HepG2 (cell line): ENCODE measurements around the gene ELN. TPM values are rescaled to one million over a fixed set of nuclear protein-coding genes. Genes with fewer than 3 reads are reported as not detected.

Experiments
- ATAC-seq: fragments of 200-7000 bp; cut with Tn5 transposase; 3 replicates; pipeline ENCODE4 v1.9.1; 2020; ENCODE audit warnings: mild to moderate bottlenecking, moderate library complexity
- BruUV-seq: library from RNA; stranded (reverse); fragments of 400-500 nt; replicated peaks from 2 replicates; lab custom pipeline; 2021; lab: Mats Ljungman, UMichigan
- CTCF ChIA-PET: fragments of 300-600 bp; formaldehyde crosslinking; extraction: SDS; loops from one replicate; lab custom pipeline; 2021; ENCODE audit warnings: low total read pairs, inconsistent platforms, low intra/inter-chr PET ratio; lab: Yijun Ruan, JAX
- POLR2A ChIA-PET: fragments of 350-600 bp; sonication (Branson Sonifier 250); formaldehyde crosslinking; loops from one replicate; lab custom pipeline; 2020; ENCODE audit warnings: antibody characterized with exemption, inconsistent platforms; lab: Yijun Ruan, JAX
- DNase-seq: peaks from one replicate; pipeline ENCODE4 v3.0.0-alpha.2; 2015; ENCODE audit warnings: low spot score
- FAIRE-seq: peaks from 3 replicates; lab custom pipeline; 2011; peaks lifted over from hg19 to GRCh38; lab: Jason Lieb, UNC
- H2AFZ ChIP-seq: one replicate; pipeline ENCODE4 v1.6.1; 2011; ENCODE audit warnings: low read length, inconsistent platforms
- H3K27ac ChIP-seq: fragments of 300-600 bp; 3 replicates; pipeline ENCODE4 v1.8.0; 2011; ENCODE audit warnings: mixed run types, mild to moderate bottlenecking, mixed read lengths, low read length, inconsistent platforms; ENCODE audit not compliant: insufficient read depth; ENCODE audit errors: extremely low read length
- H3K27me3 ChIP-seq, 2 experiments: fragments of 200-600 bp in 1 of 2; 2 replicates in 1 of 2; 3 replicates in 1 of 2; pipeline versions ENCODE4 v1.6.0 to v1.8.0; 2011; ENCODE audit warnings: low read length in 2 of 2, mild to moderate bottlenecking in 2 of 2, moderate library complexity in 2 of 2, inconsistent platforms in 1 of 2; ENCODE audit not compliant: insufficient read depth in 2 of 2, control insufficient read depth in 1 of 2
- H3K36me3 ChIP-seq, 2 experiments: fragments of 200-600 bp in 1 of 2; replicated peaks in 1 of 2; 2 replicates in 1 of 2; 3 replicates in 1 of 2; pipeline versions ENCODE4 v1.5.1 to v1.8.0; 2011; ENCODE audit warnings: low read length in 2 of 2, inconsistent platforms in 1 of 2; ENCODE audit not compliant: insufficient read depth in 2 of 2, control insufficient read depth in 1 of 2
- H3K4me1 ChIP-seq: 2 replicates; pipeline ENCODE4 v1.5.1; 2012; ENCODE audit warnings: low read length, inconsistent platforms; ENCODE audit not compliant: insufficient read depth
- H3K4me2 ChIP-seq: 2 replicates; pipeline ENCODE4 v1.6.0; 2011; ENCODE audit warnings: low read depth, low read length, inconsistent platforms
- H3K4me3 ChIP-seq, 3 experiments: fragments of 200-600 bp in 1 of 3; sonication (generic), shearing (Covaris generic) in 1 of 3; replicated peaks in 1 of 3; 2 replicates each; pipeline ENCODE4 v1.5.1; 2011 to 2016; ENCODE audit warnings: low read length in 3 of 3, inconsistent platforms in 2 of 3, low read depth in 2 of 3, mild to moderate bottlenecking in 2 of 3, control low read depth in 1 of 3, mixed read lengths in 1 of 3; ENCODE audit not compliant: insufficient read depth in 1 of 3
- H3K79me2 ChIP-seq: one replicate; pipeline ENCODE4 v1.6.1; 2011; ENCODE audit warnings: low read length, inconsistent platforms; ENCODE audit not compliant: insufficient read depth
- H3K9ac ChIP-seq: 2 replicates; pipeline ENCODE4 v1.6.0; 2011; ENCODE audit warnings: mild to moderate bottlenecking, low read depth, low read length, inconsistent platforms; ENCODE audit not compliant: insufficient read depth
- H3K9me3 ChIP-seq: 2 replicates; pipeline ENCODE4 v1.5.1; 2012; ENCODE audit warnings: mild to moderate bottlenecking, low read length
- H4K20me1 ChIP-seq: 2 replicates; pipeline ENCODE4 v1.6.0; 2011; ENCODE audit warnings: inconsistent platforms, mild to moderate bottlenecking, low read length, moderate library complexity; ENCODE audit not compliant: insufficient read depth
- ATF7 ChIP-seq, 2 experiments: fragments of 450-650 bp in 1 of 2; sonication (generic) in 1 of 2; formaldehyde crosslinking in 1 of 2; IDR thresholded peaks; 2 replicates each; pipeline versions ENCODE4 v1.4.0 to v1.6.1; 2016 to 2020; ENCODE audit warnings: antibody characterized with exemption in 1 of 2, mild to moderate bottlenecking in 1 of 2, missing genetic modification reagents in 1 of 2
- BORCS8-MEF2B ChIP-seq: sonication (generic); formaldehyde crosslinking; IDR thresholded peaks from 2 replicates; pipeline ENCODE4 v1.8.0; 2022; ENCODE audit warnings: mild to moderate bottlenecking, missing genetic modification reagents
- CHCHD3 ChIP-seq: sonication (generic); formaldehyde crosslinking; IDR thresholded peaks from 2 replicates; pipeline ENCODE4 v1.8.0; 2022; ENCODE audit warnings: mild to moderate bottlenecking, missing genetic modification reagents, moderate library complexity
- DR1 ChIP-seq: sonication (generic); formaldehyde crosslinking; IDR thresholded peaks from 2 replicates; pipeline ENCODE4 v1.8.0; 2021; ENCODE audit warnings: mild to moderate bottlenecking, missing genetic modification reagents, inconsistent platforms
- EZH2 ChIP-seq: conservative IDR thresholded peaks from 2 replicates; pipeline ENCODE4 v1.6.1; 2012; ENCODE audit warnings: mild to moderate bottlenecking, low read depth, low read length, moderate library complexity
- GLI4 ChIP-seq: sonication (generic); formaldehyde crosslinking; IDR thresholded peaks from 2 replicates; pipeline ENCODE4 v1.5.1; 2020; ENCODE audit warnings: missing genetic modification reagents, mild to moderate bottlenecking, moderate library complexity, borderline replicate concordance
- KDM5B ChIP-seq: sonication (generic); formaldehyde crosslinking; IDR thresholded peaks from 2 replicates; pipeline ENCODE4 v1.4.0; 2020; ENCODE audit warnings: missing genetic modification reagents, mild to moderate bottlenecking, borderline replicate concordance
- POLR2AphosphoS5 ChIP-seq: IDR thresholded peaks from 2 replicates; pipeline ENCODE4 v1.6.1; 2012; ENCODE audit warnings: low read depth, low read length
- SALL2 ChIP-seq: sonication (generic); formaldehyde crosslinking; IDR thresholded peaks from 2 replicates; pipeline ENCODE4 v1.8.1; 2023; ENCODE audit warnings: mild to moderate bottlenecking, missing genetic modification reagents, inconsistent platforms
- SMYD3 ChIP-seq: sonication (generic); formaldehyde crosslinking; IDR thresholded peaks from 2 replicates; pipeline ENCODE4 v1.8.1; 2023; ENCODE audit warnings: mild to moderate bottlenecking, missing genetic modification reagents
- WGBS: methylation state at CpG from one replicate; pipeline ENCODE4 v1.1.6; 2017; ENCODE audit warnings: low lambda C conversion rate; 5-methylcytosine and 5-hydroxymethylcytosine counted together
- in situ Hi-C: cut with HindIII; loops from 2 replicates; pipeline ENCODE4 v1.10.0; 2017; ENCODE audit warnings: low pct_unique_long_range_greater_than_20kb; ENCODE audit not compliant: extremely low pct_ligation_motif_present
- intact Hi-C: fragments of 100-400 bp; cut with micrococcal nuclease; formaldehyde crosslinking; loops from one replicate; pipeline ENCODE4 v1.10.0; 2022; ENCODE audit not compliant: unreplicated experiment
- polyA plus RNA-seq, 8 experiments: library from polyadenylated mRNA; depleted of rRNA in 3 of 8; stranded (reverse) in 7 of 8; unstranded in 1 of 8; fragments of >200 nt; fragmentation: Illumina TruSeq in 4 of 8; extraction: Trizol in 4 of 8; gene quantifications; 2 replicates each; pipeline versions ENCODE4 v1.2.1 to v1.2.3, GENCODE V29; 2011 to 2016; ENCODE audit warnings: low read depth in 4 of 8, missing spikeins in 1 of 8, mixed read lengths in 1 of 8; ENCODE audit not compliant: insufficient read depth in 1 of 8
- total RNA-seq, 5 experiments: library from RNA; depleted of rRNA; stranded (reverse); fragments of >200 nt; fragmentation: Illumina TruSeq; extraction: Trizol; gene quantifications; 2 replicates each; pipeline ENCODE4 v1.2.3, GENCODE V29; 2016; ENCODE audit warnings: low read depth in 1 of 5
- TF ChIP-seq, protein P1 (sequence below): sonication (generic); formaldehyde crosslinking; IDR thresholded peaks from 2 replicates; pipeline ENCODE4 v1.5.0; 2020; ENCODE audit warnings: missing genetic modification reagents
- TF ChIP-seq, protein P2 (sequence below): sonication (generic); formaldehyde crosslinking; IDR thresholded peaks from 2 replicates; pipeline ENCODE4 v1.5.1; 2020; ENCODE audit warnings: mild to moderate bottlenecking, missing genetic modification reagents, moderate library complexity
- TF ChIP-seq, protein P3 (sequence below): sonication (generic); formaldehyde crosslinking; conservative IDR thresholded peaks from 2 replicates; pipeline ENCODE4 v1.4.0; 2020; ENCODE audit warnings: missing genetic modification reagents
- TF ChIP-seq, protein P4 (sequence below): sonication (generic); formaldehyde crosslinking; IDR thresholded peaks from 2 replicates; pipeline ENCODE4 v1.5.1; 2020; ENCODE audit warnings: missing genetic modification reagents, mild to moderate bottlenecking, borderline replicate concordance

The ELN gene
- total and polyA plus RNA-seq, 2 of the 13 experiments (the other 11 are each of a cell fraction or from before 2014, with no cell fraction given) = 0.15 to 0.37 TPM

DNA sequence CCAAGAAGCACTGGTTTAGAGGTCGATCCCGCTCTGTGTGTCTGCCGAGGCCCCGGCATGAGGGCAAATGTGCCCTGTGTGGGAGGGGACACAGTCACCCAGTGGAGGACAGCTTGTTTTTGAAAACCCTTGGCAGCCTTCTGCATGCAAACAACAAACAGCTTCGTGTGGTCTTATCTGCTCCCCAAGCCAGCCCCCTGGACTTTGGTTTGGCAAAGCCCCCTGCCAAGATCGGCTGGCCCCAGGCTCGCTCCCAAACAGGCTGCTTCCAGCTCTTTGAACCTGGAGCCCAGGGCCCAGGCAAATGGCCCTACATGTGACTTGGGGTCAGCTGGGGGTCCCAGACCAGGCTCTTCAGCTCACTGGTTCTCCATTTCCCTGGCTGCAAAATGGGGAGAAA, 2.9 kb downstream of the ELN start (continued):
- no peak for TF ChIP-seq DR1 (CRISPR knock-in tag)
- no peak for TF ChIP-seq POLR2AphosphoS5

DNA sequence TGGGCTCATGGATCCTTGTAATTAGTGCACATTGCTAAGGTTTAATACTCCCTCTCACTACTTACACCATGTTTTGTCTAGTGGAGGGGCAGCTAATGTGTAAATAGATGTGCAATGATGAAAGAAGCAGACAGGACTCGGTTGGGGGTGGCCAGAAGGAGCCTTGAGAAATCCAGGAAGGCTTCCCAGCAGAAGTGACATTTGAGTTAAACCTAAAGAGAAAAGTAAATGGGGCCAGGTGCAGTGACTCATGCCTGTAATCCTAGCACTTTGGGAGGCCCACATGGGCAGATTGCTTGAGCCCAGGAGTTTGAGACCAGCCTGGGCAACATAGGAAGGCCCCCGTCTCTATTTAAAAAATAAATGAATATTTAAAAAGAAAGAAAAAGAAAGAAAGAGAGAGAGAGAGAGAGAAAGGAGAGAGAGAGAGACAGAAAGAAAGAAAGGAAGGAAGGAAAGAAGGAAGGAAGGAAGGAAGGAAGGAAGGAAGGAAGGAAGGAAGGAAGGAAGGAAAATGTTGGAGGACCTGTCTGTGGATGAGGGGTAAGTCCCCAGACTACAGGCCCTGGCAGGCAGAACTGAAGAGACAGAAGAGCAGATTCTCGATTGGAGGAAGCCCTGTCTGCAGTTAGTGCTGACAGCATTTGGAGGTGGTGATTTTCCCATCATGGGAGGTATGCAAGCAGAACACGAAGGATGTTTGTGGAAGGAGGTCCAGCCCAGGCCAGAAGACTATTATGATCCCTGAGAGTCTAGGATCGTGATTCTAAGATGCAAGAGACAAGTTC, 3.6 kb downstream of the ELN start:
- no peak overlapping the region for H2AFZ ChIP-seq
- ATAC-seq (no peak), FAIRE-seq (no peak), DNase-seq (no peak)
- H3K9me3 ChIP-seq = no peaks in the 10 kb centered on the region
- ChIA-PET POLR2A (no interaction called here), CTCF (no interaction called here)
- H3K4me3 ChIP-seq = no peak overlapping the region
- no peaks in the 10 kb centered on the region for H3K79me2 ChIP-seq
- no peaks in the 10 kb centered on the region for H3K36me3 ChIP-seq
- peaks cover 16 to 65% of the 10 kb centered on the region in 2 experiments for H3K27me3 ChIP-seq
- no TSS peak for BruUV-seq
- WGBS = 4% methylated on average over 5 of the region's 5 CpGs
- in situ Hi-C loops (no loop called here), intact Hi-C loops (no loop called here)
- H3K27ac ChIP-seq = no peak overlapping the region
- no peak overlapping the region for H3K9ac ChIP-seq
- peaks cover 17% of the 10 kb centered on the region for H3K4me1 ChIP-seq
- H3K4me2 ChIP-seq = no peak overlapping the region
- H4K20me1 ChIP-seq = no peaks in the 10 kb centered on the region
- TF ChIP-seq SMYD3 (CRISPR knock-in tag) (no peak), ATF7 (IDR thresholded peaks at IDR 0.05) (no peak), ATF7 (CRISPR knock-in tag; IDR thresholded peaks at IDR 0.05) (no peak), KDM5B (CRISPR knock-in tag) (no peak), CHCHD3 (CRISPR knock-in tag) (no peak), GLI4 (CRISPR knock-in tag) (no peak), SALL2 (CRISPR knock-in tag) (no peak), BORCS8-MEF2B (no peak), EZH2 (no peak)
- TF ChIP-seq, protein P1, sequence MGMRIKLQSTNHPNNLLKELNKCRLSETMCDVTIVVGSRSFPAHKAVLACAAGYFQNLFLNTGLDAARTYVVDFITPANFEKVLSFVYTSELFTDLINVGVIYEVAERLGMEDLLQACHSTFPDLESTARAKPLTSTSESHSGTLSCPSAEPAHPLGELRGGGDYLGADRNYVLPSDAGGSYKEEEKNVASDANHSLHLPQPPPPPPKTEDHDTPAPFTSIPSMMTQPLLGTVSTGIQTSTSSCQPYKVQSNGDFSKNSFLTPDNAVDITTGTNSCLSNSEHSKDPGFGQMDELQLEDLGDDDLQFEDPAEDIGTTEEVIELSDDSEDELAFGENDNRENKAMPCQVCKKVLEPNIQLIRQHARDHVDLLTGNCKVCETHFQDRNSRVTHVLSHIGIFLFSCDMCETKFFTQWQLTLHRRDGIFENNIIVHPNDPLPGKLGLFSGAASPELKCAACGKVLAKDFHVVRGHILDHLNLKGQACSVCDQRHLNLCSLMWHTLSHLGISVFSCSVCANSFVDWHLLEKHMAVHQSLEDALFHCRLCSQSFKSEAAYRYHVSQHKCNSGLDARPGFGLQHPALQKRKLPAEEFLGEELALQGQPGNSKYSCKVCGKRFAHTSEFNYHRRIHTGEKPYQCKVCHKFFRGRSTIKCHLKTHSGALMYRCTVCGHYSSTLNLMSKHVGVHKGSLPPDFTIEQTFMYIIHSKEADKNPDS (CRISPR knock-in tag) = no peak
- TF ChIP-seq, protein P2, sequence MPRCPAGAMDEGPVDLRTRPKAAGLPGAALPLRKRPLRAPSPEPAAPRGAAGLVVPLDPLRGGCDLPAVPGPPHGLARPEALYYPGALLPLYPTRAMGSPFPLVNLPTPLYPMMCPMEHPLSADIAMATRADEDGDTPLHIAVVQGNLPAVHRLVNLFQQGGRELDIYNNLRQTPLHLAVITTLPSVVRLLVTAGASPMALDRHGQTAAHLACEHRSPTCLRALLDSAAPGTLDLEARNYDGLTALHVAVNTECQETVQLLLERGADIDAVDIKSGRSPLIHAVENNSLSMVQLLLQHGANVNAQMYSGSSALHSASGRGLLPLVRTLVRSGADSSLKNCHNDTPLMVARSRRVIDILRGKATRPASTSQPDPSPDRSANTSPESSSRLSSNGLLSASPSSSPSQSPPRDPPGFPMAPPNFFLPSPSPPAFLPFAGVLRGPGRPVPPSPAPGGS (CRISPR knock-in tag) = no peak
- TF ChIP-seq, protein P3, sequence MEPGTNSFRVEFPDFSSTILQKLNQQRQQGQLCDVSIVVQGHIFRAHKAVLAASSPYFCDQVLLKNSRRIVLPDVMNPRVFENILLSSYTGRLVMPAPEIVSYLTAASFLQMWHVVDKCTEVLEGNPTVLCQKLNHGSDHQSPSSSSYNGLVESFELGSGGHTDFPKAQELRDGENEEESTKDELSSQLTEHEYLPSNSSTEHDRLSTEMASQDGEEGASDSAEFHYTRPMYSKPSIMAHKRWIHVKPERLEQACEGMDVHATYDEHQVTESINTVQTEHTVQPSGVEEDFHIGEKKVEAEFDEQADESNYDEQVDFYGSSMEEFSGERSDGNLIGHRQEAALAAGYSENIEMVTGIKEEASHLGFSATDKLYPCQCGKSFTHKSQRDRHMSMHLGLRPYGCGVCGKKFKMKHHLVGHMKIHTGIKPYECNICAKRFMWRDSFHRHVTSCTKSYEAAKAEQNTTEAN (CRISPR knock-in tag) = no peak
- TF ChIP-seq, protein P4, sequence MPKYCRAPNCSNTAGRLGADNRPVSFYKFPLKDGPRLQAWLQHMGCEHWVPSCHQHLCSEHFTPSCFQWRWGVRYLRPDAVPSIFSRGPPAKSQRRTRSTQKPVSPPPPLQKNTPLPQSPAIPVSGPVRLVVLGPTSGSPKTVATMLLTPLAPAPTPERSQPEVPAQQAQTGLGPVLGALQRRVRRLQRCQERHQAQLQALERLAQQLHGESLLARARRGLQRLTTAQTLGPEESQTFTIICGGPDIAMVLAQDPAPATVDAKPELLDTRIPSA (CRISPR knock-in tag) = no peak
